Neural cell (in vitro differentiated cells): ENCODE measurements around the gene SPRR1A. TPM values are rescaled to one million over a fixed set of nuclear protein-coding genes. Genes with fewer than 3 reads are reported as not detected.

Experiments used
- H2AFZ ChIP-seq: fragments of 200-600, 300-800 bp; sonication (generic), shearing (Covaris generic); 2 replicates; pipeline ENCODE4 v1.6.0; 2014; ENCODE audit warnings: low read depth, mild to moderate bottlenecking, antibody characterized with exemption, low read length, moderate library complexity
- H3F3A ChIP-seq: fragments of 200-600 bp; shearing (Covaris generic); 2 replicates; pipeline ENCODE4 v1.6.1; 2016; ENCODE audit warnings: mild to moderate bottlenecking, moderate library complexity, mixed read lengths, antibody characterized with exemption, low read length; ENCODE audit not compliant: insufficient read depth, poor library complexity, severe bottlenecking
- H3K27ac ChIP-seq: fragments of 200-600, 300-800 bp; sonication (generic), shearing (Covaris generic); 2 replicates; pipeline ENCODE4 v1.5.1; 2014; ENCODE audit warnings: mild to moderate bottlenecking, low read length, moderate library complexity
- H3K27me3 ChIP-seq: fragments of 300-800, 200-600 bp; sonication (generic), shearing (Covaris generic); 2 replicates; pipeline ENCODE4 v1.6.0; 2014; ENCODE audit warnings: mild to moderate bottlenecking, low read depth, low read length, moderate library complexity; ENCODE audit not compliant: insufficient read depth
- H3K36me3 ChIP-seq: fragments of 300-800, 200-600 bp; sonication (generic), shearing (Covaris generic); 2 replicates; pipeline ENCODE4 v1.5.1; 2014; ENCODE audit warnings: mild to moderate bottlenecking, antibody characterized with exemption, low read length, moderate library complexity; ENCODE audit not compliant: insufficient read depth
- H3K4me2 ChIP-seq: fragments of 300-800, 200-600 bp; sonication (generic), shearing (Covaris generic); 2 replicates; pipeline ENCODE4 v1.6.0; 2014; ENCODE audit warnings: mild to moderate bottlenecking, low read length
- H3K4me3 ChIP-seq: fragments of 300-800, 200-600 bp; sonication (generic), shearing (Covaris generic); 2 replicates; pipeline ENCODE4 v1.5.1; 2014; ENCODE audit warnings: mild to moderate bottlenecking, low read length, moderate library complexity
- H3K79me2 ChIP-seq: fragments of 200-600 bp; shearing (Covaris generic); replicated peaks from 2 replicates; pipeline ENCODE4 v1.6.0; 2014; ENCODE audit warnings: mild to moderate bottlenecking, low read length, moderate library complexity; ENCODE audit not compliant: insufficient read depth
- H3K9ac ChIP-seq: fragments of 300-800, 200-600 bp; sonication (generic), shearing (Covaris generic); 2 replicates; pipeline ENCODE4 v1.6.1; 2016; ENCODE audit warnings: mild to moderate bottlenecking, low read length, mixed read lengths
- H3K9me2 ChIP-seq: fragments of 200-600 bp; shearing (Covaris generic); 2 replicates; pipeline ENCODE4 v1.6.1; 2016; ENCODE audit warnings: mild to moderate bottlenecking, low read length, mixed read lengths; ENCODE audit not compliant: insufficient read depth
- H3K9me3 ChIP-seq: fragments of 200-600, 300-800 bp; sonication (generic), shearing (Covaris generic); 2 replicates; pipeline ENCODE4 v1.6.1; 2016; ENCODE audit warnings: mild to moderate bottlenecking, mixed run types, low read length, moderate library complexity, mixed read lengths
- H4K20me1 ChIP-seq: fragments of 200-600 bp; shearing (Covaris generic); 2 replicates; pipeline ENCODE4 v1.6.1; 2016; ENCODE audit warnings: mild to moderate bottlenecking, mixed run types; ENCODE audit not compliant: insufficient read depth
- CTCF ChIP-seq: fragments of 450-650 bp; IDR thresholded peaks from 2 replicates; pipeline ENCODE4 v1.5.1; 2014; ENCODE audit warnings: antibody characterized with exemption, mild to moderate bottlenecking, moderate library complexity; ENCODE audit not compliant: poor library complexity, severe bottlenecking
- EP300 ChIP-seq: fragments of 450-650 bp; conservative IDR thresholded peaks from 2 replicates; pipeline ENCODE4 v1.6.1; 2014; ENCODE audit warnings: antibody characterized with exemption, mild to moderate bottlenecking, moderate library complexity; ENCODE audit not compliant: poor library complexity, severe bottlenecking
- EZH2 ChIP-seq: fragments of 200-600, 300-800 bp; shearing (Covaris generic), sonication (generic); IDR thresholded peaks from 2 replicates; pipeline ENCODE4 v1.6.1; 2014; ENCODE audit warnings: antibody characterized with exemption, low read length, borderline replicate concordance, mild to moderate bottlenecking; ENCODE audit not compliant: insufficient read depth, poor library complexity, severe bottlenecking
- MXI1 ChIP-seq: fragments of 450-650 bp; conservative IDR thresholded peaks from 2 replicates; pipeline ENCODE4 v1.6.1; 2014; ENCODE audit warnings: antibody characterized with exemption, mild to moderate bottlenecking; ENCODE audit not compliant: poor library complexity, severe bottlenecking
- POLR2AphosphoS5 ChIP-seq: IDR thresholded peaks from 2 replicates; pipeline ENCODE4 v1.6.1; 2012
- RAD21 ChIP-seq: fragments of 450-650 bp; conservative IDR thresholded peaks from 2 replicates; pipeline ENCODE4 v1.6.1; 2014; ENCODE audit warnings: antibody characterized with exemption, mild to moderate bottlenecking, moderate library complexity
- REST ChIP-seq: IDR thresholded peaks from 2 replicates; pipeline ENCODE4 v1.6.1; 2012; ENCODE audit warnings: borderline replicate concordance
- SMC3 ChIP-seq: fragments of 450-650 bp; conservative IDR thresholded peaks from 2 replicates; pipeline ENCODE4 v1.6.1; 2014; ENCODE audit warnings: antibody characterized with exemption, mild to moderate bottlenecking, moderate library complexity; ENCODE audit not compliant: poor library complexity
- TAF1 ChIP-seq: IDR thresholded peaks from 2 replicates; pipeline ENCODE4 v1.6.1; 2012; ENCODE audit warnings: low read depth
- polyA plus RNA-seq: library from polyadenylated mRNA; depleted of rRNA; stranded (reverse); fragments of >200 nt; gene quantifications from 2 replicates; pipeline ENCODE4 v1.2.3, GENCODE V29; 2014

SPRR1A gene
- polyA plus RNA-seq, 1 donor from 2014 or later: not detected

- Histone ChIP-seq H3K36me3 (no peaks in the 10 kb centered on the region), H3K9ac (no peak overlapping the region), H3K9me2 (no peaks in the 10 kb centered on the region), H3K27me3 (no peaks in the 10 kb centered on the region), H3K27ac (no peak overlapping the region), H3K79me2 (no peaks in the 10 kb centered on the region), H4K20me1 (no peaks in the 10 kb centered on the region), H3K4me2 (no peak overlapping the region), H2AFZ (no peak overlapping the region), H3F3A (no peaks in the 10 kb centered on the region), H3K9me3 (no peaks in the 10 kb centered on the region), H3K4me3 (no peak overlapping the region)
- TF ChIP-seq RAD21 (no peak), EZH2 (no peak), POLR2AphosphoS5 (no peak), SMC3 (no peak), EP300 (no peak), MXI1 (no peak), TAF1 (no peak), REST (no peak), CTCF (no peak)
Measured at GRCh38 chr1:152983234-152983633, 647 bp upstream of the SPRR1A start.

- Histone ChIP-seq H3K79me2 (no peaks in the 10 kb centered on the region), H3K9me3 (no peaks in the 10 kb centered on the region), H3K4me3 (no peak overlapping the region), H3K27ac (no peak overlapping the region), H3K9me2 (no peaks in the 10 kb centered on the region), H3F3A (no peaks in the 10 kb centered on the region), H3K36me3 (no peaks in the 10 kb centered on the region), H2AFZ (no peak overlapping the region), H4K20me1 (no peaks in the 10 kb centered on the region), H3K4me2 (no peak overlapping the region), H3K27me3 (no peaks in the 10 kb centered on the region), H3K9ac (no peak overlapping the region)
- no peak for TF ChIP-seq EP300
- TF ChIP-seq RAD21: no peak
- TF ChIP-seq CTCF: no peak
- TF ChIP-seq MXI1: no peak
- TF ChIP-seq EZH2: no peak
- no peak for TF ChIP-seq REST
- no peak for TF ChIP-seq POLR2AphosphoS5
- TF ChIP-seq SMC3: no peak
- no peak for TF ChIP-seq TAF1
Measured at GRCh38 chr1:152986578-152986977, 2.7 kb downstream of the SPRR1A start.
